Measurements from ENCODE around the gene FOXR1.
"Not testable (repeated sequence)": the region's sequence is repeated elsewhere in the genome, so short reads cannot be mapped to it uniquely, and the experiment has no call there.

Gene FOXR1

GRCh38 chr11:119011476-119012053, 40.0 kb downstream of the FOXR1 start:
- DNase-seq (ENCODE audit: insufficient read length) (no peak), FAIRE-seq (no peak)
- TF ChIP-seq POLR2AphosphoS5 (IDR thresholded peaks at IDR 0.05; ENCODE audit: low read depth, low read length) (no peak), POLR2A (IDR thresholded peaks at IDR 0.05; ENCODE audit: low read depth, low read length) (no peak), TAF1 (IDR thresholded peaks at IDR 0.05; ENCODE audit: borderline replicate concordance, low read depth, low read length) (no peak)

DNA sequence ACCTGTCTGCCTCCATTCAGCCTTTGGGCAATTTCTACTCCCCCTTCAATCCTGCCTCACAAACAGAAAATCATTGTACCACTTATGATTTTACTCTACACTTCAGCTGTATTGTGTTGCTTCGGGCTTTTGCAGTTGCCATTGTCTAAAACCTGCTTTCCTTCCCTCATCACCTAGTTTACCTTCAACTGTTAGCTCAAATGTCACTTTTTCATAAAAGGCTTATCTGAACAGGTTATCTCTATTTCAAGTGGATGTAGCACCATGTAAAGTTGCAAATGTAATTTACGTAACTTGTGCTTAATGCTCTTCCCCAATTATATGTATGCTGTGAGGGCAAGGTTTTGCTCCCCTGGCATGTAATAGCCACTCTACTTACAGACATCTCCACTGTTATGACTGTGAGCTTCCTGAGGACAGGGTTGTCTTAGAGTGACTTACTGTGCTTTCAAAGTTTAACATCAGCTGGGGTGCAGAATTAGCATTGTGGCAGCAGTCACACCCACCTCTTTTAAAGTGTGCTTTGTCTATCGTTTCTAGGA, 41.1 kb downstream of the FOXR1 start:
- FAIRE-seq, result no peak
- TF ChIP-seq TAF1 (IDR thresholded peaks at IDR 0.05; ENCODE audit: borderline replicate concordance, low read depth, low read length), result no peak
- TF ChIP-seq POLR2AphosphoS5 (IDR thresholded peaks at IDR 0.05; ENCODE audit: low read depth, low read length), result no peak; the same call in 1 of the 2 replicates
- TF ChIP-seq POLR2A (IDR thresholded peaks at IDR 0.05; ENCODE audit: low read depth, low read length), result no peak

DNA sequence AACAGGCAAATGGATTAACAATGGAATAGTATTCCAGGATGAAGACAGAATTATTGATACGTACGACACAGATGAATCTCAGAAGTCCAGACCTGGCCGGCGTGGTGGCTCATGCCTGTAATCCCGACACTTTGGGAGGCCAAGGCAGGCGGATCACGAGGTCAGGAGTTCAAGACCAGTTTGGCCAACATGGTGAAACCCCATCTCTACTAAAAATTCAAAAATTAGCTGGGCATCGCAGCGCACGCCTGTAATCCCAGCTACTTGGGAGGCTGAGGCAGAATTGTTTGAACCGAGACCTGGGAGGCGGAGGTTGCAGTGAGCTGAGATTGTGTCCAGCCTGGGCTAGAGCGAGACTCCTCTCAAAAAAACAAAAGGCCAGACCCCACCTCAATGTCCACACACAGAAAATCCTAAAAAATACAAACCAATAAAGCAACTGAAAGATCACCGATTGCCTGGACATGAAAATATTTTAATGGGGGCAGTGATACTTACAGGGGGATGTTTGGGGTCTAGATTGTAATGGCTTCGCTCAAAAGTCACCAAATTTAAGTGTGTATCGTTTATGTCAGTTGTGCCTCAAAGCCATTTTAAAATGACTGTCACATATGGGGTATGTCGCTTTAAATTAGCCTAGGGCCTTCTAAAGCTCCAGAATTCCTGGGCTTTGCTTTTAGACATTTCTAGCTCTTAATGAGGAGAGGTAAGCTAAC, 42.8 kb downstream of the FOXR1 start:
- no peak for DNase-seq (ENCODE audit: insufficient read length)
- FAIRE-seq, result no peak
- peak; percentile 60 for TF ChIP-seq POLR2AphosphoS5 (IDR thresholded peaks at IDR 0.05; ENCODE audit: low read depth, low read length)
- peak; percentile 82 for TF ChIP-seq POLR2A (IDR thresholded peaks at IDR 0.05; ENCODE audit: low read depth, low read length)
- no peak for TF ChIP-seq TAF1 (IDR thresholded peaks at IDR 0.05; ENCODE audit: borderline replicate concordance, low read depth, low read length)

More for the DNA sequence above, 41.1 kb downstream of the FOXR1 start:
- no peak for DNase-seq (ENCODE audit: insufficient read length)

DNA sequence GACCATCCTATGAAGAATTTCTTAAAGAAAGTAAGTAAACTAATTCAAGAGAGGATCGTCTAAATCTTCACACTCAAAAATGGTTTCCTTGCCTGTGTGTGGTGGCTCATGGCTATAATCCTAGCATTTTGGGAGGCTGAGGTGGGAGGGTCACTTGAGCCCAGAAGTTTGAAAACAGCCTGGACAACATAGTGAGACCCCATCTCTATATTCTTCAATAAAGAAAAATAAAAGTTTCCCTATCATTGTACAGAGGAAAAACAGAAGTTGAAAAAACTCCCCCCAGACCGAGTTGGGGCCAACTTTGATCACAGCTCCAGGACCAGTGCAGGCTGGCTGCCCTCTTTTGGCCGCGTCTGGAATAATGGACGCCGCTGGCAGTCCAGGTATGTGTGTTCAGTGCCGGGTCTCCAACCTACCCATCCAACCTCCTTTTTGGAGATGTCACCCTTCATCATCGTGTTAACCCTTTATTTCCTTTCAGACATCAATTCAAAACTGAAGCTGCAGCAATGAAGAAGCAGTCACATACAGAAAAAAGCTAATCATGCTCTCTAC, 43.6 kb downstream of the FOXR1 start:
- no peak for DNase-seq (ENCODE audit: insufficient read length)
- no peak for FAIRE-seq
- TF ChIP-seq POLR2A (IDR thresholded peaks at IDR 0.05; ENCODE audit: low read depth, low read length) (0 out of 2 replicates have a peak, but pooled peaks have one; percentile 29), POLR2AphosphoS5 (IDR thresholded peaks at IDR 0.05; ENCODE audit: low read depth, low read length) (peak; percentile 24; the same call in 1 of the 2 replicates), TAF1 (IDR thresholded peaks at IDR 0.05; ENCODE audit: borderline replicate concordance, low read depth, low read length) (no peak)

DNA sequence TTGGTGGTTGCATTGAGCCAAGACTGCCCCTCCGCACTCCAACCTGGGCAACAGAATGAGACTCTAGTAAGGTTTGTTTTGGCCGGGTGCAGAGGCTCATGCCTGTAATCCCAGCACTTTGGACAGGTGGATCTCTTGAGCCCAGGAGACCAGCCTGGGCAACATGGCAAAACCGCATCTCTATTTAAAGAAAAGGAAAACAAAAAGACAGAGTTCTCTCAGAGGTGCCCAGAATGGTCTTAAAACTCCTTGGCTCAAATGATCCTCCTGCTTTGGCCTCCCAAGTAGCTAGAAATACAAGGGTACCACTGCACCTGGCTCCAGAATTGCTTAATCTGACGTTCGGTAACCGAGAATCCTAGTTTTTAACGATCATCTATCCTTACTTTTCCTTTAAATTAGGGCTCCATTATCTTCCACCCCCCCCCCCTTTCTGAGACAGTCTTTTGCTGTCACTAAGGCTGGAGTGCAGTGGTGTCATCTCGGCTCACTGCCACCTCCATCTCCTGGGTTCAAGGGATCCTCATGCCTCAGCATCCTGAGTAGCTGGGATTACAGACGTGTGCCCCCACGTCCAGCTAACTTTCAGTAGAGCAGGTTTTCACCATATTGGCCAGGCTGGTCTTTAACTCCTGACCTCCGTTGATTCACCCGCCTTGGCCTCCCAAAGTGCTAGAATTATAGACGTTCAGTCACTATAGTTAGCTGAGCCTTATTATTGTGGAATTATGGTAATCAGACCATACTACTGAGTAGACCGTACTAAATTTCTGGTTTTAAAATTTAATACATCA, 44.9 kb downstream of the FOXR1 start:
- DNase-seq (ENCODE audit: insufficient read length) (no peak), FAIRE-seq (no peak)
- TF ChIP-seq TAF1 (IDR thresholded peaks at IDR 0.05; ENCODE audit: borderline replicate concordance, low read depth, low read length) (no peak), POLR2AphosphoS5 (IDR thresholded peaks at IDR 0.05; ENCODE audit: low read depth, low read length) (no peak), POLR2A (IDR thresholded peaks at IDR 0.05; ENCODE audit: low read depth, low read length) (0 out of 2 replicates have a peak, but pooled peaks have one; percentile 41)

DNA sequence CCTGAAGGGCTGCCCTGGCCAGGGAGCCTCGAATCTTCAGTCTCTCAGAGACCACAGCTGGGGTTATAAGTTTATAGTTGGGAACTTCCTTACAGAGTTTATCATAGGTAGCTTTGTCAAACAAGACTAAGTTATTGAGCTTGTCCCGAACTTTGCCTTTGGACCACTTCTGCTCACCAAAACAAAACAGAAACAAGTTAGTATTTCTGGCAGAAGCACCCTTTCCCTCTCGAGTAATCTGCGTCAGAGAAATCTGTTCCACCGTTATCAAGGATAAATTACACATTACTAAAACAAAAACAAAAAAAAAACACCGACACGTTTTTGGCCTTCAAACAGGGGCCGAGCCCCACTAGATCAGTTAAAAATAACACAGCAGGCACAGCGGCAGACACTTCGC, 45.8 kb downstream of the FOXR1 start:
- DNase-seq (ENCODE audit: insufficient read length); FAIRE-seq: not testable (repeated sequence)

GRCh38 chr11:119018074-119018938, 46.7 kb downstream of the FOXR1 start, which contains the start of the genes RPS25 and TRAPPC4:
Gene RPS25, minus strand, starts transcription at chr11:119018343. Its CDS starts 59 bp downstream, at chr11:119018284.
Gene TRAPPC4, plus strand, starts transcription at chr11:119018766. Its CDS starts 30 bp downstream, at chr11:119018796.
- DNase-seq (ENCODE audit: insufficient read length) (peak; percentile 95), FAIRE-seq (peak; percentile 97)
- TF ChIP-seq POLR2A (IDR thresholded peaks at IDR 0.05; ENCODE audit: low read depth, low read length) (peak; percentile 95), TAF1 (IDR thresholded peaks at IDR 0.05; ENCODE audit: borderline replicate concordance, low read depth, low read length) (peak; percentile 89), POLR2AphosphoS5 (IDR thresholded peaks at IDR 0.05; ENCODE audit: low read depth, low read length) (peak; percentile 96)

GRCh38 chr11:119019996-119020395, 48.4 kb downstream of the FOXR1 start:
- FAIRE-seq (no peak), DNase-seq (ENCODE audit: insufficient read length) (no peak)
- no peak for TF ChIP-seq POLR2AphosphoS5 (IDR thresholded peaks at IDR 0.05; ENCODE audit: low read depth, low read length)
- no peak for TF ChIP-seq TAF1 (IDR thresholded peaks at IDR 0.05; ENCODE audit: borderline replicate concordance, low read depth, low read length)
- no peak for TF ChIP-seq POLR2A (IDR thresholded peaks at IDR 0.05; ENCODE audit: low read depth, low read length)

- no peak for DNase-seq (ENCODE audit: insufficient read length)
- FAIRE-seq, result peak; percentile 36
- TF ChIP-seq POLR2A (IDR thresholded peaks at IDR 0.05; ENCODE audit: low read depth, low read length) (no peak), TAF1 (IDR thresholded peaks at IDR 0.05; ENCODE audit: borderline replicate concordance, low read depth, low read length) (no peak), POLR2AphosphoS5 (IDR thresholded peaks at IDR 0.05; ENCODE audit: low read depth, low read length) (no peak)
Measured at GRCh38 chr11:119021631-119022030, 50.1 kb downstream of the FOXR1 start.

DNA sequence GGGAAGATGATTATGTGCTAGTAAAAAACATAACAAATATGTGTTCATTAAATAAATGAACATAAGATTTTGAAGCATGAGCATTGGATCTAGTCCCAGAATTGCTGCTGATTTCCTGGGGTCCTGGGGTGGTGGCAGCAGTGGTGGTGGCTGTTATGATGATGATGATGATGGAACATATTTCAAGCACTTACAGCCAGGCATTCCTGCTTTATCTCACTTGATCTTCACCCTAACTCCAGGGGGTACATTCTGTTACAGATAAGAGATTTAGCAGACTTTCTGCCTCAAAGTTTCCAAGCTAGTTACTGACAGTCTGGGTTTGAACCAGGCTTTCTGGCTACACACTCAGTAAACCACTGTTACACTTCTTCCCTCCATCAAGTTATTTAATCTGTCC, 52.2 kb downstream of the FOXR1 start:
- no peak for TF ChIP-seq POLR2AphosphoS5 (IDR thresholded peaks at IDR 0.05; ENCODE audit: low read depth, low read length)
- TF ChIP-seq POLR2A (IDR thresholded peaks at IDR 0.05; ENCODE audit: low read depth, low read length), result no peak
- TF ChIP-seq TAF1 (IDR thresholded peaks at IDR 0.05; ENCODE audit: borderline replicate concordance, low read depth, low read length), result no peak
- DNase-seq (ENCODE audit: insufficient read length), result no peak
- no peak for FAIRE-seq

Data from GM12892 (cell line).